Peyer's patch (tissue), 4 donors: ENCODE measurements around the gene JADE2. TPM values are rescaled to one million over a fixed set of nuclear protein-coding genes. Genes with fewer than 3 reads are reported as not detected.

ENCODE experiments used
- DNase-seq, 3 donors: peaks; one replicate each; pipeline ENCODE4 v3.0.0-alpha.2; 2017 to 2019
- H3K27ac ChIP-seq, 4 donors: fragments of 200-600 bp; sonication (generic); one replicate each; pipeline ENCODE4 v1.5.1; 2016 to 2019
- H3K27me3 ChIP-seq, 2 donors: fragments of 200-600 bp; sonication (generic); one replicate each; pipeline ENCODE4 v1.5.1; 2019
- H3K36me3 ChIP-seq, 3 donors: fragments of 200-600 bp; sonication (generic); one replicate each; pipeline ENCODE4 v1.5.1; 2016 to 2019
- H3K4me1 ChIP-seq, 4 donors: fragments of 200-600 bp; sonication (generic); one replicate each; pipeline ENCODE4 v1.5.1; 2016 to 2019
- H3K4me3 ChIP-seq, 4 donors: fragments of 200-600 bp; sonication (generic); 1 replicate in 3 of 4; 2 replicates in 1 of 4; pipeline ENCODE4 v1.5.1; 2016 to 2019; ENCODE audit warnings: mild to moderate bottlenecking in 1 of 4
- H3K9me3 ChIP-seq, 4 donors: fragments of 200-600 bp; sonication (generic); one replicate each; pipeline ENCODE4 v1.5.1; 2016 to 2019; ENCODE audit warnings: mild to moderate bottlenecking in 1 of 4
- CTCF ChIP-seq, 6 experiments: fragments of 450-650 bp in 4 of 6; fragments of 200-600 bp in 2 of 6; sonication (generic) in 1 of 6; IDR thresholded peaks; one replicate each; pipeline ENCODE4 v1.5.1; 2017 to 2019; ENCODE audit warnings: antibody characterized with exemption in 6 of 6, mild to moderate bottlenecking in 3 of 6, moderate library complexity in 1 of 6
- POLR2A ChIP-seq, 2 donors: fragments of 450-650 bp; IDR thresholded peaks; one replicate each; pipeline ENCODE4 v1.5.1; 2017; ENCODE audit warnings: antibody characterized with exemption in 2 of 2, mild to moderate bottlenecking in 2 of 2, moderate library complexity in 2 of 2
- total RNA-seq, 4 donors: library from RNA; depleted of rRNA; stranded (reverse); fragments of >200 nt; gene quantifications; one replicate each; pipeline ENCODE4 v1.1.0, GENCODE V29; 2016

Gene JADE2
- total RNA-seq, 4 donors from 2014 or later, result 51.5 to 77.6 (median 57.4) TPM

- no peaks in the 10 kb centered on the region for H3K27me3 ChIP-seq
- H3K4me3 ChIP-seq, result no peak overlapping the region
- peaks cover 0 to 6% (median 0%) of the 10 kb centered on the region in 4 donors for H3K4me1 ChIP-seq
- H3K27ac ChIP-seq, result no peak overlapping the region
- DNase-seq, result no peak
- H3K36me3 ChIP-seq, result no peaks in the 10 kb centered on the region
- H3K9me3 ChIP-seq, result no peaks in the 10 kb centered on the region
- TF ChIP-seq POLR2A (IDR thresholded peaks at IDR 0.05) (no peak), CTCF (IDR thresholded peaks at IDR 0.05) (no peak)
Observed at GRCh38 chr5:134519989-134520388, 5.5 kb upstream of the JADE2 start.

GRCh38 chr5:134521841-134522240 is 3.6 kb upstream of the JADE2 start:
- Histone ChIP-seq H3K9me3 (no peaks in the 10 kb centered on the region), H3K36me3 (no peaks in the 10 kb centered on the region), H3K4me1 (peaks cover 0 to 6% (median 0%) of the 10 kb centered on the region in 4 donors), H3K27me3 (no peaks in the 10 kb centered on the region), H3K4me3 (no peak overlapping the region), H3K27ac (no peak overlapping the region)
- DNase-seq, result no peak
- TF ChIP-seq POLR2A (IDR thresholded peaks at IDR 0.05), result no peak
- no peak for TF ChIP-seq CTCF (IDR thresholded peaks at IDR 0.05)

- H3K36me3 ChIP-seq, result no peaks in the 10 kb centered on the region
- no peaks in the 10 kb centered on the region for H3K9me3 ChIP-seq
- no peaks in the 10 kb centered on the region for H3K27me3 ChIP-seq
- H3K27ac ChIP-seq, result peak overlapping the region; percentile 93 to 100 (median 97)
- peaks cover 0 to 17% (median 10%) of the 10 kb centered on the region in 4 donors for H3K4me1 ChIP-seq
- TF ChIP-seq CTCF (IDR thresholded peaks at IDR 0.05) (peak in 1 of 6 experiments; percentile 17), POLR2A (IDR thresholded peaks at IDR 0.05) (no peak)
- DNase-seq, result no peak
- peak overlapping the region; percentile 78 to 98 (median 87) for H3K4me3 ChIP-seq
Observed at GRCh38 chr5:134523543-134524271, 1.8 kb upstream of the JADE2 start.

GRCh38 chr5:134524272-134524825 is 1.1 kb upstream of the JADE2 start:
- no peaks in the 10 kb centered on the region for H3K9me3 ChIP-seq
- peak; percentile 78 to 91 (median 91) for DNase-seq
- peaks cover 4 to 23% (median 16%) of the 10 kb centered on the region in 4 donors for H3K4me1 ChIP-seq
- H3K36me3 ChIP-seq, result no peaks in the 10 kb centered on the region
- peak overlapping the region; percentile 93 to 100 (median 97) for H3K27ac ChIP-seq
- no peaks in the 10 kb centered on the region for H3K27me3 ChIP-seq
- H3K4me3 ChIP-seq, result peak overlapping the region; percentile 78 to 98 (median 87)
- TF ChIP-seq POLR2A (IDR thresholded peaks at IDR 0.05) (peak; percentile 56 to 82), CTCF (IDR thresholded peaks at IDR 0.05) (peak in 2 of 6 experiments; percentile 3 to 27)

DNA sequence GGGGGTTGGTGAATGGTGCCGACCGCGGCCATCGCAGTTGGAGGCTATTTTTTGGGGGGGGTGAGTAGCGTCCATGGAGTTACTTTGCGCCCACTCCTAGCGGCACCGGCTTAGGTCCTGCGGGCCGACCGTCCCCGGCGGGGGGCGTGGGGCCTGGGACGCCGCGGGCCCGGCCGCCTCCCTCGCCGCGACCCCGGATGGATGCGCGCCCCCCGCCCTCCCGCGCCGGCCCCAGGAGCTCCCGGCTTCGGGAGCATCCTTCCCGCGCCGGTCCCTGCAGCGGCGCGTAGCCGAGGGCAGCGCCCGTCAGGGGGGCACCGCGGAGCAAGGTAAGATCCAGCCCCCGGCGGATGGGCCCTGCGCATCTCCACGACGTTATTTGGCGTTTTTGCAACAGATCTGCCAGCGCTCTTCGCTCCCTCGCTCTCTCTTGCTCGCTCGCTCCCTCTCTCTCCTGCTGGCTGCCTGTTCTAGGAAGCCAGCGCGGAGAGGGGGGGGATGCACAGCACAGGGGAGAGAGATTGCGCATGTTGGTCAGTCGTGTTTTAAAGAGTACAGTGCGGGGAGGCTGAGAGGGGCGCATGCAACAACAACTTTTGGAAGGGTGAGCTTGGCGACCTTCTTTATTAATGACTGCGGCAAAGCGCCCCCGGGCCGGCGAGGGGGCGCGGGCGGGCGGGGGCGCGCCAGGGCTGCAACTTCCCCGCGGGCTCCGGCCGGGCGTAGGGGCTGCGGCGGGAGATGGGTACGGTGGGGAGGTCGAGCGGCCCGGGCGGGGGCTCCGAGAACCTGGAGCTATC is 413 bp downstream of the JADE2 start:
- TF ChIP-seq POLR2A (IDR thresholded peaks at IDR 0.05) (peak; percentile 10 to 45), CTCF (IDR thresholded peaks at IDR 0.05) (peak in 1 of 6 experiments; percentile 6)
- Histone ChIP-seq H3K27ac (peak overlapping the region; percentile 93 to 100 (median 97)), H3K27me3 (no peaks in the 10 kb centered on the region), H3K4me1 (peaks cover 8 to 38% (median 28%) of the 10 kb centered on the region in 4 donors), H3K4me3 (peak overlapping the region; percentile 78 to 98 (median 87)), H3K36me3 (no peaks in the 10 kb centered on the region), H3K9me3 (no peaks in the 10 kb centered on the region)
- DNase-seq, result peak; percentile 67 to 85 (median 76)
